ENCODE data around the gene FGF14.

Gene FGF14

GRCh38 chr13:102049853-102050252 lies 352.0 kb downstream of the FGF14 start:
- TF ChIP-seq CTCF (IDR thresholded peaks at IDR 0.05; ENCODE audit: borderline replicate concordance, insufficient read depth, low read depth, low read length) = no peak
- H3K4me3 ChIP-seq (ENCODE audit: low read depth, low read length) = no peak overlapping the region

GRCh38 chr13:102045731-102046130 lies 356.1 kb downstream of the FGF14 start:
- no peak for TF ChIP-seq CTCF (IDR thresholded peaks at IDR 0.05; ENCODE audit: borderline replicate concordance, insufficient read depth, low read depth, low read length)
- no peak overlapping the region for H3K4me3 ChIP-seq (ENCODE audit: low read depth, low read length)

- no peak for TF ChIP-seq CTCF (IDR thresholded peaks at IDR 0.05; ENCODE audit: borderline replicate concordance, insufficient read depth, low read depth, low read length)
Measured at GRCh38 chr13:102042746-102043145, 359.1 kb downstream of the FGF14 start.

GRCh38 chr13:102041544-102041943 lies 360.3 kb downstream of the FGF14 start:
- no peak overlapping the region for H3K4me3 ChIP-seq (ENCODE audit: low read depth, low read length)

More at GRCh38 chr13:102042746-102043145, 359.1 kb downstream of the FGF14 start:
- H3K4me3 ChIP-seq (ENCODE audit: low read depth, low read length) = no peak overlapping the region

GRCh38 chr13:102040812-102041211 lies 361.0 kb downstream of the FGF14 start:
- H3K4me3 ChIP-seq (ENCODE audit: low read depth, low read length) = no peak overlapping the region
- no peak for TF ChIP-seq CTCF (IDR thresholded peaks at IDR 0.05; ENCODE audit: borderline replicate concordance, insufficient read depth, low read depth, low read length)

More at GRCh38 chr13:102041544-102041943, 360.3 kb downstream of the FGF14 start:
- TF ChIP-seq CTCF (IDR thresholded peaks at IDR 0.05; ENCODE audit: borderline replicate concordance, insufficient read depth, low read depth, low read length) = no peak

- TF ChIP-seq CTCF (IDR thresholded peaks at IDR 0.05; ENCODE audit: borderline replicate concordance, insufficient read depth, low read depth, low read length) = no peak
- no peak overlapping the region for H3K4me3 ChIP-seq (ENCODE audit: low read depth, low read length)
Measured at GRCh38 chr13:102039264-102039663, 362.6 kb downstream of the FGF14 start.

GRCh38 chr13:102038787-102039186 lies 363.1 kb downstream of the FGF14 start:
- TF ChIP-seq CTCF (IDR thresholded peaks at IDR 0.05; ENCODE audit: borderline replicate concordance, insufficient read depth, low read depth, low read length) = no peak
- no peak overlapping the region for H3K4me3 ChIP-seq (ENCODE audit: low read depth, low read length)

Measured in GM12875 (cell line).